Omental fat pad (tissue), 4 donors: ENCODE data around the gene GAB3. TPM values are rescaled to one million over a fixed set of nuclear protein-coding genes. Genes with fewer than 3 reads are reported as not detected.

Source experiments
- ATAC-seq: fragments of 150-250 bp; one replicate; pipeline ENCODE4 v1.9.1; 2016; ENCODE audit warnings: mild to moderate bottlenecking, moderate library complexity; ENCODE audit not compliant: low FRiP score
- DNase-seq: peaks from one replicate; pipeline ENCODE4 v3.0.0-alpha.2; 2019; ENCODE audit warnings: low spot score
- CTCF ChIP-seq, 3 donors: fragments of 450-650 bp; IDR thresholded peaks; one replicate each; pipeline ENCODE4 v1.5.1; 2016 to 2017; ENCODE audit warnings: antibody characterized with exemption in 3 of 3, mild to moderate bottlenecking in 3 of 3, moderate library complexity in 2 of 3
- total RNA-seq, 4 donors: library from RNA; depleted of rRNA; stranded (reverse); fragments of >200 nt; gene quantifications; one replicate each; pipeline ENCODE4 v1.1.0, GENCODE V29; 2016

GAB3 gene
- total RNA-seq, 4 donors from 2014 or later: 4.7 to 22.5 (median 14.8) TPM

- DNase-seq (no peak), ATAC-seq (no peak)
- TF ChIP-seq CTCF (IDR thresholded peaks at IDR 0.05): no peak
These were observed 359 bp upstream of the GAB3 start for GRCh38 chrX:154751203-154751668.

GRCh38 chrX:154749856-154750255 is 1.0 kb downstream of the GAB3 start:
- ATAC-seq (no peak), DNase-seq (no peak)
- no peak for TF ChIP-seq CTCF (IDR thresholded peaks at IDR 0.05)

- TF ChIP-seq CTCF (IDR thresholded peaks at IDR 0.05): peak in 1 of 3 donors; percentile 22
- ATAC-seq: no peak
- DNase-seq: no peak
These were observed 2.1 kb downstream of the GAB3 start for GRCh38 chrX:154748712-154749339.

GRCh38 chrX:154742613-154743012 is 8.3 kb downstream of the GAB3 start:
- ATAC-seq: no peak
- no peak for TF ChIP-seq CTCF (IDR thresholded peaks at IDR 0.05)
- no peak for DNase-seq

GRCh38 chrX:154739952-154740465 is 10.9 kb downstream of the GAB3 start:
- no peak for ATAC-seq
- no peak for DNase-seq
- TF ChIP-seq CTCF (IDR thresholded peaks at IDR 0.05): no peak

GRCh38 chrX:154738011-154738738 is 12.7 kb downstream of the GAB3 start:
- peak; percentile 72 for ATAC-seq
- DNase-seq: no peak
- TF ChIP-seq CTCF (IDR thresholded peaks at IDR 0.05): no peak
